HEK293 (cell line): Measurements from ENCODE around the gene ATP11C.

ENCODE experiments used
- CTCF ChIA-PET: fragments of 350-600 bp; formaldehyde crosslinking; extraction: SDS; loops from one replicate; lab custom pipeline; 2021; ENCODE audit warnings: antibody characterized with exemption; lab: Yijun Ruan, JAX
- POLR2A ChIA-PET: fragments of 300-600 bp; formaldehyde crosslinking; extraction: SDS; loops from one replicate; lab custom pipeline; 2020; ENCODE audit warnings: antibody characterized with exemption, inconsistent platforms; lab: Yijun Ruan, JAX
- H3K27ac ChIP-seq: fragments of 200-500 bp; sonication (Bioruptor generic); 2 replicates; pipeline ENCODE4 v1.5.1; 2014; ENCODE audit warnings: low read depth, low read length, control low read depth, inconsistent platforms; ENCODE audit errors: extremely low read depth
- H3K36me3 ChIP-seq, 2 experiments: fragments of 200-500 bp in 1 of 2; sonication (Bioruptor generic) in 1 of 2; 1 replicate in 1 of 2; 2 replicates in 1 of 2; pipeline ENCODE4 v1.5.1; 2014 to 2017; ENCODE audit warnings: inconsistent platforms in 2 of 2, low read length in 2 of 2; ENCODE audit not compliant: control insufficient read depth in 2 of 2, insufficient read depth in 1 of 2
- H3K4me1 ChIP-seq: fragments of 200-500 bp; sonication (Bioruptor generic); 2 replicates; pipeline ENCODE4 v1.5.1; 2014; ENCODE audit warnings: mild to moderate bottlenecking, low read length, inconsistent platforms; ENCODE audit not compliant: control insufficient read depth, insufficient read depth
- H3K4me3 ChIP-seq: 2 replicates; pipeline ENCODE4 v1.5.1; 2011; ENCODE audit warnings: low read depth, mild to moderate bottlenecking, control low read depth, low read length, moderate library complexity
- H3K9me3 ChIP-seq: fragments of 200-500 bp; sonication (Bioruptor generic); 2 replicates; pipeline ENCODE4 v1.5.1; 2014; ENCODE audit warnings: low read depth, low read length, inconsistent platforms; ENCODE audit not compliant: control insufficient read depth, insufficient read depth
- CTCF ChIP-seq: fragments of 450-650 bp; formaldehyde crosslinking; IDR thresholded peaks from 2 replicates; pipeline ENCODE4 v1.5.1; 2016; ENCODE audit warnings: missing biosample characterization, missing genetic modification characterization
- KLF10 ChIP-seq: fragments of 450-650 bp; IDR thresholded peaks from 2 replicates; pipeline ENCODE4 v1.5.1; 2018; ENCODE audit warnings: missing biosample characterization, mild to moderate bottlenecking, missing genetic modification characterization
- KLF17 ChIP-seq: fragments of 450-650 bp; formaldehyde crosslinking; IDR thresholded peaks from 2 replicates; pipeline ENCODE4 v1.5.1; 2016; ENCODE audit warnings: missing biosample characterization, missing genetic modification characterization
- RBAK ChIP-seq: fragments of 450-650 bp; formaldehyde crosslinking; IDR thresholded peaks from 2 replicates; pipeline ENCODE4 v1.5.1; 2016; ENCODE audit warnings: missing biosample characterization, missing genetic modification characterization
- SCRT1 ChIP-seq: fragments of 450-650 bp; formaldehyde crosslinking; IDR thresholded peaks from 2 replicates; pipeline ENCODE4 v1.5.1; 2016; ENCODE audit warnings: missing biosample characterization, missing genetic modification characterization, borderline replicate concordance
- SCRT2 ChIP-seq: fragments of 450-650 bp; formaldehyde crosslinking; IDR thresholded peaks from 2 replicates; pipeline ENCODE4 v1.5.1; 2016; ENCODE audit warnings: missing biosample characterization, missing genetic modification characterization
- SP7 ChIP-seq: fragments of 450-650 bp; formaldehyde crosslinking; IDR thresholded peaks from 2 replicates; pipeline ENCODE4 v1.5.1; 2016; ENCODE audit warnings: missing biosample characterization, missing genetic modification characterization
- YY2 ChIP-seq: fragments of 450-650 bp; formaldehyde crosslinking; IDR thresholded peaks from 2 replicates; pipeline ENCODE4 v1.5.1; 2016; ENCODE audit warnings: missing biosample characterization, missing genetic modification characterization
- ZNF155 ChIP-seq: fragments of 450-650 bp; formaldehyde crosslinking; IDR thresholded peaks from 2 replicates; pipeline ENCODE4 v1.5.1; 2016; ENCODE audit warnings: missing biosample characterization, missing genetic modification characterization
- ZNF16 ChIP-seq: fragments of 450-650 bp; formaldehyde crosslinking; IDR thresholded peaks from 2 replicates; pipeline ENCODE4 v1.5.1; 2016; ENCODE audit warnings: low read depth, missing biosample characterization, missing genetic modification characterization
- ZNF169 ChIP-seq: fragments of 450-650 bp; formaldehyde crosslinking; IDR thresholded peaks from 2 replicates; pipeline ENCODE4 v1.5.1; 2016; ENCODE audit warnings: missing biosample characterization, missing genetic modification characterization
- ZNF174 ChIP-seq: fragments of 450-650 bp; formaldehyde crosslinking; IDR thresholded peaks from 2 replicates; pipeline ENCODE4 v1.5.0; 2017; ENCODE audit warnings: missing biosample characterization, mild to moderate bottlenecking, missing genetic modification characterization
- ZNF202 ChIP-seq: fragments of 450-650 bp; formaldehyde crosslinking; IDR thresholded peaks from 2 replicates; pipeline ENCODE4 v1.5.1; 2016; ENCODE audit warnings: missing biosample characterization, missing genetic modification characterization, borderline replicate concordance
- ZNF24 ChIP-seq: fragments of 450-650 bp; formaldehyde crosslinking; IDR thresholded peaks from 2 replicates; pipeline ENCODE4 v1.5.1; 2016; ENCODE audit warnings: missing biosample characterization, missing genetic modification characterization
- ZNF302 ChIP-seq: fragments of 450-650 bp; formaldehyde crosslinking; IDR thresholded peaks from 2 replicates; pipeline ENCODE4 v1.5.1; 2016; ENCODE audit warnings: missing biosample characterization, missing genetic modification characterization, low read depth
- ZNF404 ChIP-seq: fragments of 450-650 bp; formaldehyde crosslinking; IDR thresholded peaks from 2 replicates; pipeline ENCODE4 v1.5.1; 2017; ENCODE audit warnings: missing biosample characterization, missing genetic modification characterization
- ZNF416 ChIP-seq: fragments of 450-650 bp; formaldehyde crosslinking; IDR thresholded peaks from 2 replicates; pipeline ENCODE4 v1.5.1; 2016; ENCODE audit warnings: missing biosample characterization, missing genetic modification characterization
- ZNF423 ChIP-seq: fragments of 450-650 bp; formaldehyde crosslinking; IDR thresholded peaks from 2 replicates; pipeline ENCODE4 v1.5.1; 2016; ENCODE audit warnings: missing biosample characterization, missing genetic modification characterization
- ZNF473 ChIP-seq: fragments of 450-650 bp; formaldehyde crosslinking; IDR thresholded peaks from 2 replicates; pipeline ENCODE4 v1.5.1; 2017; ENCODE audit warnings: missing biosample characterization, missing genetic modification characterization
- ZNF600 ChIP-seq: fragments of 450-650 bp; formaldehyde crosslinking; IDR thresholded peaks from 2 replicates; pipeline ENCODE4 v1.5.1; 2016; ENCODE audit warnings: missing biosample characterization, missing genetic modification characterization
- ZNF629 ChIP-seq: fragments of 450-650 bp; formaldehyde crosslinking; IDR thresholded peaks from 2 replicates; pipeline ENCODE4 v1.5.1; 2017; ENCODE audit warnings: missing biosample characterization, missing genetic modification characterization
- ZNF660 ChIP-seq: fragments of 450-650 bp; IDR thresholded peaks from 2 replicates; pipeline ENCODE4 v1.5.1; 2018; ENCODE audit warnings: missing biosample characterization, mild to moderate bottlenecking, missing genetic modification characterization
- ZNF701 ChIP-seq: fragments of 450-650 bp; formaldehyde crosslinking; IDR thresholded peaks from 2 replicates; pipeline ENCODE4 v1.5.1; 2016; ENCODE audit warnings: missing biosample characterization, missing genetic modification characterization
- ZNF776 ChIP-seq: fragments of 450-650 bp; formaldehyde crosslinking; IDR thresholded peaks from 2 replicates; pipeline ENCODE4 v1.5.0; 2017; ENCODE audit warnings: missing biosample characterization, missing genetic modification characterization, borderline replicate concordance
- ZNF843 ChIP-seq: fragments of 450-650 bp; formaldehyde crosslinking; IDR thresholded peaks from 2 replicates; pipeline ENCODE4 v1.5.1; 2016; ENCODE audit warnings: missing biosample characterization, missing genetic modification characterization
- ZSCAN5A ChIP-seq: fragments of 450-650 bp; formaldehyde crosslinking; IDR thresholded peaks from 2 replicates; pipeline ENCODE4 v1.5.1; 2016; ENCODE audit warnings: missing biosample characterization, missing genetic modification characterization
- ZXDB ChIP-seq: fragments of 450-650 bp; formaldehyde crosslinking; IDR thresholded peaks from 2 replicates; pipeline ENCODE4 v1.5.1; 2016; ENCODE audit warnings: missing biosample characterization, missing genetic modification characterization
- TF ChIP-seq, protein P1 (sequence below): fragments of 450-650 bp; formaldehyde crosslinking; IDR thresholded peaks from 2 replicates; pipeline ENCODE4 v1.5.1; 2016; ENCODE audit warnings: missing biosample characterization, missing genetic modification characterization
- TF ChIP-seq, protein P2 (sequence below): fragments of 450-650 bp; formaldehyde crosslinking; IDR thresholded peaks from 2 replicates; pipeline ENCODE4 v1.5.1; 2017; ENCODE audit warnings: missing biosample characterization, missing genetic modification characterization

Gene ATP11C

GRCh38 chrX:139750390-139750789 lies 182.5 kb downstream of the ATP11C start:
- POLR2A ChIA-PET = no interaction called here
- H3K27ac ChIP-seq = no peak overlapping the region
- no peak overlapping the region for H3K4me3 ChIP-seq
- TF ChIP-seq, protein P1, sequence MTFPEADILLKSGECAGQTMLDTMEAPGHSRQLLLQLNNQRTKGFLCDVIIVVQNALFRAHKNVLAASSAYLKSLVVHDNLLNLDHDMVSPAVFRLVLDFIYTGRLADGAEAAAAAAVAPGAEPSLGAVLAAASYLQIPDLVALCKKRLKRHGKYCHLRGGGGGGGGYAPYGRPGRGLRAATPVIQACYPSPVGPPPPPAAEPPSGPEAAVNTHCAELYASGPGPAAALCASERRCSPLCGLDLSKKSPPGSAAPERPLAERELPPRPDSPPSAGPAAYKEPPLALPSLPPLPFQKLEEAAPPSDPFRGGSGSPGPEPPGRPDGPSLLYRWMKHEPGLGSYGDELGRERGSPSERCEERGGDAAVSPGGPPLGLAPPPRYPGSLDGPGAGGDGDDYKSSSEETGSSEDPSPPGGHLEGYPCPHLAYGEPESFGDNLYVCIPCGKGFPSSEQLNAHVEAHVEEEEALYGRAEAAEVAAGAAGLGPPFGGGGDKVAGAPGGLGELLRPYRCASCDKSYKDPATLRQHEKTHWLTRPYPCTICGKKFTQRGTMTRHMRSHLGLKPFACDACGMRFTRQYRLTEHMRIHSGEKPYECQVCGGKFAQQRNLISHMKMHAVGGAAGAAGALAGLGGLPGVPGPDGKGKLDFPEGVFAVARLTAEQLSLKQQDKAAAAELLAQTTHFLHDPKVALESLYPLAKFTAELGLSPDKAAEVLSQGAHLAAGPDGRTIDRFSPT (tag by site-specific recombination) = no peak
- TF ChIP-seq ZNF660 (no peak), ZNF776 (tag by site-specific recombination) (no peak), CTCF (tag by site-specific recombination) (no peak), ZNF155 (tag by site-specific recombination) (no peak), ZNF24 (tag by site-specific recombination) (no peak), ZNF416 (tag by site-specific recombination) (no peak), ZNF629 (no peak), ZXDB (tag by site-specific recombination) (no peak), ZNF473 (tag by site-specific recombination) (no peak), ZNF600 (no peak), SCRT1 (tag by site-specific recombination) (no peak), KLF10 (tag by site-specific recombination) (no peak), KLF17 (tag by site-specific recombination) (no peak), SP7 (no peak), ZNF169 (tag by site-specific recombination) (no peak), ZNF174 (tag by site-specific recombination) (no peak), ZNF16 (tag by site-specific recombination) (no peak), YY2 (no peak)
- TF ChIP-seq, protein P2, sequence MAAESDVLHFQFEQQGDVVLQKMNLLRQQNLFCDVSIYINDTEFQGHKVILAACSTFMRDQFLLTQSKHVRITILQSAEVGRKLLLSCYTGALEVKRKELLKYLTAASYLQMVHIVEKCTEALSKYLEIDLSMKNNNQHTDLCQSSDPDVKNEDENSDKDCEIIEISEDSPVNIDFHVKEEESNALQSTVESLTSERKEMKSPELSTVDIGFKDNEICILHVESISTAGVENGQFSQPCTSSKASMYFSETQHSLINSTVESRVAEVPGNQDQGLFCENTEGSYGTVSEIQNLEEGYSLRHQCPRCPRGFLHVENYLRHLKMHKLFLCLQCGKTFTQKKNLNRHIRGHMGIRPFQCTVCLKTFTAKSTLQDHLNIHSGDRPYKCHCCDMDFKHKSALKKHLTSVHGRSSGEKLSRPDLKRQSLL (tag by site-specific recombination) = no peak
- no peaks in the 10 kb centered on the region; the same call in 1 of the 2 replicates for H3K9me3 ChIP-seq
- no peaks in the 10 kb centered on the region for H3K4me1 ChIP-seq
- CTCF ChIA-PET = interaction anchor here (1.1 kb wide), 1 partner anchor 24 kb away, joined by 3 read pairs; no protein-coding TSS in a partner anchor
- peaks cover 0 to 18% of the 10 kb centered on the region in 2 experiments for H3K36me3 ChIP-seq

GRCh38 chrX:139739138-139739537 lies 193.7 kb downstream of the ATP11C start:
- Histone ChIP-seq H3K4me3 (no peak overlapping the region), H3K4me1 (peaks cover 3% of the 10 kb centered on the region; the same call in 1 of the 2 replicates), H3K27ac (no peak overlapping the region), H3K9me3 (no peaks in the 10 kb centered on the region; the same call in 1 of the 2 replicates), H3K36me3 (peaks cover 0 to 33% of the 10 kb centered on the region in 2 experiments; a peak in 1 of 3 replicates)
- ChIA-PET POLR2A (no interaction called here), CTCF (interaction anchor here (1.2 kb wide), 1 partner anchor 183 kb away, joined by 3 read pairs; no protein-coding TSS in a partner anchor)
- TF ChIP-seq ZSCAN5A (tag by site-specific recombination) (no peak), CTCF (tag by site-specific recombination) (no peak), SCRT2 (tag by site-specific recombination) (no peak), ZNF404 (tag by site-specific recombination) (no peak), ZNF202 (tag by site-specific recombination) (no peak), ZNF423 (tag by site-specific recombination) (no peak), RBAK (tag by site-specific recombination) (no peak), ZNF302 (tag by site-specific recombination) (no peak), ZNF843 (tag by site-specific recombination) (no peak), ZNF701 (tag by site-specific recombination) (no peak)
